K562 (cell line): ENCODE data around the gene P3H1. TPM values are rescaled to one million over a fixed set of nuclear protein-coding genes. Genes with fewer than 3 reads are reported as not detected.
A peak's percentile ranks its signal among the peaks of the same experiment; 100 is the strongest.

Experiments used
- ARHGAP35 ChIP-seq: fragments of 450-650 bp; IDR thresholded peaks from 2 replicates; pipeline ENCODE4 v1.6.1; 2018; ENCODE audit not compliant: partially characterized antibody
- HDAC1 ChIP-seq, 2 experiments: fragments of 450-650 bp; IDR thresholded peaks; 2 replicates each; pipeline ENCODE4 v1.6.1; 2016 to 2017; ENCODE audit warnings: inconsistent platforms in 1 of 2, mild to moderate bottlenecking in 1 of 2, moderate library complexity in 1 of 2
- IRF2 ChIP-seq: sonication (generic); formaldehyde crosslinking; IDR thresholded peaks from 2 replicates; pipeline ENCODE4 v1.8.1; 2022; ENCODE audit warnings: mild to moderate bottlenecking, missing genetic modification reagents
- JUN ChIP-seq, 2 experiments: sonication (generic) in 1 of 2; formaldehyde crosslinking in 1 of 2; IDR thresholded peaks; 2 replicates each; pipeline versions ENCODE4 v1.6.1 to v1.8.0; 2012 to 2022; ENCODE audit warnings: borderline replicate concordance in 2 of 2, mild to moderate bottlenecking in 2 of 2, improper control_type of control experiment in 1 of 2, low read depth in 1 of 2, low read length in 1 of 2, missing genetic modification reagents in 1 of 2
- KDM4B ChIP-seq, 2 experiments: fragments of 450-650 bp in 1 of 2; sonication (generic) in 1 of 2; IDR thresholded peaks; 2 replicates each; pipeline ENCODE4 v1.6.1; 2016 to 2017; ENCODE audit warnings: borderline replicate concordance in 2 of 2, antibody characterized with exemption in 1 of 2, low read depth in 1 of 2, mild to moderate bottlenecking in 1 of 2
- KLF6 ChIP-seq: fragments of 250-450 bp; sonication (Bioruptor Pico); IDR thresholded peaks from 2 replicates; pipeline ENCODE4 v1.4.0; 2020; ENCODE audit warnings: mild to moderate bottlenecking, moderate library complexity, borderline replicate concordance
- POLR2G ChIP-seq: fragments of 200-400 bp; formaldehyde crosslinking; IDR thresholded peaks from 2 replicates; pipeline ENCODE4 v1.6.1; 2017; ENCODE audit warnings: low read depth, mild to moderate bottlenecking, antibody characterized with exemption, low read length, moderate library complexity
- REST ChIP-seq, 2 experiments: fragments of 450-650 bp; formaldehyde crosslinking in 1 of 2; IDR thresholded peaks; 2 replicates each; pipeline versions ENCODE4 v1.4.0 to v1.6.1; 2014 to 2020; ENCODE audit warnings: mild to moderate bottlenecking in 2 of 2, borderline replicate concordance in 1 of 2, low read depth in 1 of 2
- SIN3B ChIP-seq: fragments of 450-650 bp; IDR thresholded peaks from 2 replicates; pipeline ENCODE4 v1.6.1; 2017; ENCODE audit warnings: low read depth, mild to moderate bottlenecking, moderate library complexity
- SMARCA5 ChIP-seq: fragments of 450-650 bp; IDR thresholded peaks from 2 replicates; pipeline ENCODE4 v1.6.1; 2016
- SOX6 ChIP-seq: fragments of 450-650 bp; IDR thresholded peaks from 2 replicates; pipeline ENCODE4 v1.6.1; 2014; ENCODE audit warnings: mild to moderate bottlenecking
- WHSC1 ChIP-seq: IDR thresholded peaks from one replicate; pipeline ENCODE4 v1.6.1; 2012; ENCODE audit warnings: low read length, control low read depth, inconsistent platforms
- ZNF511 ChIP-seq: sonication (generic); formaldehyde crosslinking; IDR thresholded peaks from 2 replicates; pipeline ENCODE4 v1.8.0; 2022; ENCODE audit warnings: mild to moderate bottlenecking, missing genetic modification reagents
- polyA plus RNA-seq, 8 experiments: library from polyadenylated mRNA; depleted of rRNA in 4 of 8; stranded (reverse) in 5 of 8; unstranded in 3 of 8; fragments of >200 nt; fragmentation: Nextera tagmentation in 2 of 8; fragmentation: Illumina TruSeq in 1 of 8; extraction: Ambion mirVana in 2 of 8; extraction: Trizol in 1 of 8; gene quantifications; 2 replicates each; pipeline versions ENCODE4 v1.2.1 to v1.2.3, GENCODE V29; 2011 to 2014; ENCODE audit warnings: inconsistent platforms in 1 of 8, missing spikeins in 1 of 8
- total RNA-seq, 7 experiments: library from RNA; depleted of rRNA in 6 of 7; stranded (reverse); fragments of >200 nt in 6 of 7; fragmentation: Illumina TruSeq in 2 of 7; extraction: Trizol in 2 of 7; gene quantifications; 2 replicates each; pipeline versions ENCODE4 v1.2.1 to v1.2.3, GENCODE V29; 2011 to 2021; ENCODE audit warnings: low replicate concordance in 1 of 7

The P3H1 gene
- total and polyA plus RNA-seq, 9 of the 15 experiments (the other 6 are each of a cell fraction or from before 2014, with no cell fraction given) = 1.7 to 81.7 (median 45.7) TPM

- no peak for TF ChIP-seq REST (IDR thresholded peaks at IDR 0.05; ENCODE audit: borderline replicate concordance)
- peak; percentile 65 for TF ChIP-seq REST (CRISPR knock-in tag; IDR thresholded peaks at IDR 0.05; ENCODE audit: low read depth)
- no peak for TF ChIP-seq WHSC1
- TF ChIP-seq HDAC1 (IDR thresholded peaks at IDR 0.05) = peak in 1 of 2 experiments; percentile 52; a peak in 2 of 4 replicates
- TF ChIP-seq POLR2G = peak; percentile 99
- TF ChIP-seq SOX6 = 0 out of 2 replicates have a peak, but pooled peaks have one; percentile 27
- 0 out of 2 replicates have a peak, but pooled peaks have one; percentile 8 for TF ChIP-seq JUN (IDR thresholded peaks at IDR 0.05; ENCODE audit: borderline replicate concordance, low read depth, low read length)
- TF ChIP-seq JUN (CRISPR knock-in tag; IDR thresholded peaks at IDR 0.05; ENCODE audit: borderline replicate concordance) = 0 out of 2 replicates have a peak, but pooled peaks have one; percentile 51
- TF ChIP-seq SIN3B = peak; percentile 81
- no peak for TF ChIP-seq SMARCA5
- TF ChIP-seq ARHGAP35 = no peak
- peak; percentile 45; the same call in 1 of the 2 replicates for TF ChIP-seq ZNF511 (CRISPR knock-in tag)
- no peak for TF ChIP-seq KLF6 (CRISPR knock-in tag)
- TF ChIP-seq IRF2 = peak; percentile 83; the same call in 1 of the 2 replicates
- peak in 1 of 2 experiments; percentile 74; a peak in 2 of 4 replicates for TF ChIP-seq KDM4B (IDR thresholded peaks at IDR 0.05; ENCODE audit: borderline replicate concordance in 2 of 2, low read depth in 1 of 2)
Measured at GRCh38 chr1:42766741-42767509, at the start of gene P3H1, which contains the start of gene C1orf50 (continued).
